Panc1 (cell line): ENCODE data around the gene MSH3. TPM values are rescaled to one million over a fixed set of nuclear protein-coding genes. Genes with fewer than 3 reads are reported as not detected.
"Not testable (repeated sequence)": the region's sequence is repeated elsewhere in the genome, so short reads cannot be mapped to it uniquely, and the experiment has no call there.

Experiments
- ATAC-seq: fragments of 200-7000 bp; cut with Tn5 transposase; 2 replicates; pipeline ENCODE4 v1.9.1; 2020; ENCODE audit warnings: mild to moderate bottlenecking, moderate library complexity
- BruUV-seq: library from RNA; stranded (reverse); fragments of 400-500 nt; replicated peaks from 2 replicates; lab custom pipeline; 2021; lab: Mats Ljungman, UMichigan
- CTCF ChIA-PET: fragments of 300-600 bp; sonication (Branson Sonifier 250); formaldehyde crosslinking; loops from one replicate; lab custom pipeline; 2022; ENCODE audit warnings: antibody characterized with exemption; lab: Charles Lee
- POLR2A ChIA-PET: fragments of 300-600 bp; sonication (Branson Sonifier 250); formaldehyde crosslinking; loops from one replicate; lab custom pipeline; 2022; ENCODE audit warnings: antibody characterized with exemption; lab: Charles Lee
- DNase-seq: peaks from one replicate; pipeline ENCODE4 v3.0.0-alpha.2; 2010; ENCODE audit warnings: low read depth, low spot score
- H3K27ac ChIP-seq: 2 replicates; pipeline ENCODE4 v1.5.1; 2011; ENCODE audit warnings: mild to moderate bottlenecking, low read length, inconsistent platforms
- H3K27me3 ChIP-seq: fragments of 200-500 bp; sonication (Bioruptor generic); 2 replicates; pipeline ENCODE4 v1.6.0; 2014; ENCODE audit warnings: low read length, inconsistent platforms; ENCODE audit not compliant: control insufficient read depth, insufficient read depth
- H3K36me3 ChIP-seq: fragments of 200-500 bp; sonication (Bioruptor generic); 2 replicates; pipeline ENCODE4 v1.5.1; 2014; ENCODE audit warnings: inconsistent platforms, mild to moderate bottlenecking, low read length, moderate library complexity; ENCODE audit not compliant: control insufficient read depth, insufficient read depth
- H3K4me1 ChIP-seq: 2 replicates; pipeline ENCODE4 v1.5.1; 2011; ENCODE audit warnings: inconsistent platforms, mild to moderate bottlenecking, low read length, moderate library complexity; ENCODE audit not compliant: control insufficient read depth, insufficient read depth
- H3K4me3 ChIP-seq, 2 experiments: 2 replicates each; pipeline ENCODE4 v1.5.1; 2011 to 2012; ENCODE audit warnings: low read depth in 2 of 2, low read length in 2 of 2, mild to moderate bottlenecking in 2 of 2, inconsistent platforms in 1 of 2, moderate library complexity in 1 of 2
- H3K9me3 ChIP-seq: fragments of 200-500 bp; sonication (Bioruptor generic); 2 replicates; pipeline ENCODE4 v1.5.1; 2014; ENCODE audit warnings: low read depth, mild to moderate bottlenecking, inconsistent platforms, low read length, moderate library complexity; ENCODE audit not compliant: control insufficient read depth, insufficient read depth
- POLR2AphosphoS5 ChIP-seq: IDR thresholded peaks from 2 replicates; pipeline ENCODE4 v1.6.1; 2012; ENCODE audit warnings: mild to moderate bottlenecking, low read depth, low read length, moderate library complexity
- SIN3A ChIP-seq: IDR thresholded peaks from 2 replicates; pipeline ENCODE4 v1.6.1; 2012; ENCODE audit warnings: low read depth, mild to moderate bottlenecking, low read length, moderate library complexity, borderline replicate concordance; ENCODE audit not compliant: insufficient read depth
- TCF7L2 ChIP-seq: IDR thresholded peaks from 2 replicates; pipeline ENCODE4 v1.6.1; 2011; ENCODE audit warnings: mild to moderate bottlenecking, low read depth, low read length, inconsistent platforms
- in situ Hi-C: cut with HindIII; loops from 2 replicates; pipeline ENCODE4 v1.10.0; 2016; ENCODE audit warnings: low sequenced_read_pairs, low pct_unique_long_range_greater_than_20kb
- intact Hi-C: fragments of 100-400 bp; cut with micrococcal nuclease; formaldehyde crosslinking; loops from one replicate; pipeline ENCODE4 v1.10.0; 2022; ENCODE audit not compliant: unreplicated experiment
- total RNA-seq: library from RNA; stranded (reverse); gene quantifications from one replicate; pipeline ENCODE4 v1.2.1, GENCODE V29; 2021; ENCODE audit not compliant: unreplicated experiment
- TF ChIP-seq, protein P1 (sequence below): fragments of 450-650 bp; IDR thresholded peaks from 2 replicates; pipeline ENCODE4 v1.5.1; 2017; ENCODE audit warnings: mild to moderate bottlenecking
- TF ChIP-seq, protein P2 (sequence below), 2 experiments: IDR thresholded peaks; 2 replicates each; pipeline ENCODE4 v1.6.1; 2011 to 2012; ENCODE audit warnings: low read depth in 2 of 2, control low read depth in 1 of 2, low read length in 1 of 2, mild to moderate bottlenecking in 1 of 2, moderate library complexity in 1 of 2; ENCODE audit not compliant: insufficient read depth in 1 of 2

MSH3 gene
- total RNA-seq, 1 experiment from 2014 or later, result 18.9 TPM

- ChIA-PET POLR2A (no interaction called here), CTCF (no interaction called here)
- Histone ChIP-seq H3K4me1 (no peaks in the 10 kb centered on the region), H3K27me3 (no peaks in the 10 kb centered on the region), H3K9me3 (no peaks in the 10 kb centered on the region), H3K27ac (no peak overlapping the region), H3K36me3 (no peaks in the 10 kb centered on the region), H3K4me3 (no peak overlapping the region)
- DNase-seq (no peak), ATAC-seq (no peak)
- intact Hi-C loops (no loop called here), in situ Hi-C loops (no loop called here)
- TF ChIP-seq SIN3A, result no peak
- TF ChIP-seq, protein P1, sequence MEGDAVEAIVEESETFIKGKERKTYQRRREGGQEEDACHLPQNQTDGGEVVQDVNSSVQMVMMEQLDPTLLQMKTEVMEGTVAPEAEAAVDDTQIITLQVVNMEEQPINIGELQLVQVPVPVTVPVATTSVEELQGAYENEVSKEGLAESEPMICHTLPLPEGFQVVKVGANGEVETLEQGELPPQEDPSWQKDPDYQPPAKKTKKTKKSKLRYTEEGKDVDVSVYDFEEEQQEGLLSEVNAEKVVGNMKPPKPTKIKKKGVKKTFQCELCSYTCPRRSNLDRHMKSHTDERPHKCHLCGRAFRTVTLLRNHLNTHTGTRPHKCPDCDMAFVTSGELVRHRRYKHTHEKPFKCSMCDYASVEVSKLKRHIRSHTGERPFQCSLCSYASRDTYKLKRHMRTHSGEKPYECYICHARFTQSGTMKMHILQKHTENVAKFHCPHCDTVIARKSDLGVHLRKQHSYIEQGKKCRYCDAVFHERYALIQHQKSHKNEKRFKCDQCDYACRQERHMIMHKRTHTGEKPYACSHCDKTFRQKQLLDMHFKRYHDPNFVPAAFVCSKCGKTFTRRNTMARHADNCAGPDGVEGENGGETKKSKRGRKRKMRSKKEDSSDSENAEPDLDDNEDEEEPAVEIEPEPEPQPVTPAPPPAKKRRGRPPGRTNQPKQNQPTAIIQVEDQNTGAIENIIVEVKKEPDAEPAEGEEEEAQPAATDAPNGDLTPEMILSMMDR, result no peak
- no TSS peak for BruUV-seq
Observed at GRCh38 chr5:80782626-80783025, 128.2 kb downstream of the MSH3 start.

GRCh38 chr5:80783751-80784150 is 129.3 kb downstream of the MSH3 start:
- intact Hi-C loops, ATAC-seq, POLR2A ChIA-PET, H3K36me3 ChIP-seq, H3K27me3 ChIP-seq, DNase-seq, H3K4me1 ChIP-seq, H3K4me3 ChIP-seq, BruUV-seq, CTCF ChIA-PET, H3K27ac ChIP-seq, H3K9me3 ChIP-seq, in situ Hi-C loops: not testable (repeated sequence)

DNA sequence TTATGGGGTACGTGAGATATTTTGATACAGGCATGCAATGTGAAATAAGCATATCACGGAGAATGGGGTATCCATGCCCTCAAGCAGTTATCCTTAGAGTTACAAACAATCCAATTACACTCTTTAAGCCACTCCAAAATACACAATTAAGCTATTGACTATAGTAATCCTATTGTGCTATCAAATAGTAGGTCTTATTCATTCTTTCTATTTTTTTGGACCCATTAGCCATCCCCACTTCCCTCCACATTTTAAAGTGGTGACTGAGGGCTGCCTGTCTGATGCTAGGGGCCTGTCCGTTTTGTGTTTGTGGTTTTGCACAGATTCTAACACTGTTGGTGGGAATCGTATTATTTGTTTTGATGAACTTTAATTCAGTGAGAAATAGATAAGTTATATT is 130.0 kb downstream of the MSH3 start:
- Histone ChIP-seq H3K27me3 (no peaks in the 10 kb centered on the region), H3K4me3 (no peak overlapping the region), H3K9me3 (no peaks in the 10 kb centered on the region), H3K4me1 (no peaks in the 10 kb centered on the region), H3K36me3 (no peaks in the 10 kb centered on the region), H3K27ac (no peak overlapping the region)
- ATAC-seq (no peak), DNase-seq (no peak)
- TF ChIP-seq, protein P1, result no peak
- TF ChIP-seq POLR2AphosphoS5 (no peak), SIN3A (no peak), TCF7L2 (no peak)
- TF ChIP-seq, protein P2, sequence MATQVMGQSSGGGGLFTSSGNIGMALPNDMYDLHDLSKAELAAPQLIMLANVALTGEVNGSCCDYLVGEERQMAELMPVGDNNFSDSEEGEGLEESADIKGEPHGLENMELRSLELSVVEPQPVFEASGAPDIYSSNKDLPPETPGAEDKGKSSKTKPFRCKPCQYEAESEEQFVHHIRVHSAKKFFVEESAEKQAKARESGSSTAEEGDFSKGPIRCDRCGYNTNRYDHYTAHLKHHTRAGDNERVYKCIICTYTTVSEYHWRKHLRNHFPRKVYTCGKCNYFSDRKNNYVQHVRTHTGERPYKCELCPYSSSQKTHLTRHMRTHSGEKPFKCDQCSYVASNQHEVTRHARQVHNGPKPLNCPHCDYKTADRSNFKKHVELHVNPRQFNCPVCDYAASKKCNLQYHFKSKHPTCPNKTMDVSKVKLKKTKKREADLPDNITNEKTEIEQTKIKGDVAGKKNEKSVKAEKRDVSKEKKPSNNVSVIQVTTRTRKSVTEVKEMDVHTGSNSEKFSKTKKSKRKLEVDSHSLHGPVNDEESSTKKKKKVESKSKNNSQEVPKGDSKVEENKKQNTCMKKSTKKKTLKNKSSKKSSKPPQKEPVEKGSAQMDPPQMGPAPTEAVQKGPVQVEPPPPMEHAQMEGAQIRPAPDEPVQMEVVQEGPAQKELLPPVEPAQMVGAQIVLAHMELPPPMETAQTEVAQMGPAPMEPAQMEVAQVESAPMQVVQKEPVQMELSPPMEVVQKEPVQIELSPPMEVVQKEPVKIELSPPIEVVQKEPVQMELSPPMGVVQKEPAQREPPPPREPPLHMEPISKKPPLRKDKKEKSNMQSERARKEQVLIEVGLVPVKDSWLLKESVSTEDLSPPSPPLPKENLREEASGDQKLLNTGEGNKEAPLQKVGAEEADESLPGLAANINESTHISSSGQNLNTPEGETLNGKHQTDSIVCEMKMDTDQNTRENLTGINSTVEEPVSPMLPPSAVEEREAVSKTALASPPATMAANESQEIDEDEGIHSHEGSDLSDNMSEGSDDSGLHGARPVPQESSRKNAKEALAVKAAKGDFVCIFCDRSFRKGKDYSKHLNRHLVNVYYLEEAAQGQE (IDR thresholded peaks at IDR 0.05; ENCODE audit: insufficient read depth in 1 of 2, low read depth in 2 of 2, low read length in 1 of 2), result no peak
- BruUV-seq, result no TSS peak
- in situ Hi-C loops, result no loop called here
- intact Hi-C loops, result no loop called here
- ChIA-PET CTCF (no interaction called here), POLR2A (no interaction called here)

- H3K27me3 ChIP-seq, DNase-seq, CTCF ChIA-PET, H3K4me3 ChIP-seq, BruUV-seq, H3K9me3 ChIP-seq, ATAC-seq, H3K27ac ChIP-seq, H3K4me1 ChIP-seq, H3K36me3 ChIP-seq, in situ Hi-C loops, POLR2A ChIA-PET, intact Hi-C loops: not testable (repeated sequence)
Observed at GRCh38 chr5:80789319-80790016, 135.0 kb downstream of the MSH3 start.
